Activated CD8-positive, alpha-beta T cell treated with anti-CD3 and anti-CD28 coated beads, Interleukin-2, amount 10 ng/mL, durations not matched to agents 7 days and 5 days (primary cell): ENCODE results near the gene SPEF1. TPM values are rescaled to one million over a fixed set of nuclear protein-coding genes. Genes with fewer than 3 reads are reported as not detected.
A peak's percentile ranks its signal among the peaks of the same experiment; 100 is the strongest.

Experiments used
- ATAC-seq: fragments of 150-1000 bp; cut with Tn5 transposase; one replicate; pipeline ENCODE4 v1.10.0; 2021; ENCODE audit warnings: moderate library complexity
- CTCF ChIA-PET: fragments of 350-600 bp; sonication (Branson Sonifier 250); formaldehyde crosslinking; loops from one replicate; lab custom pipeline; 2021; ENCODE audit warnings: antibody characterized with exemption; lab: Charles Lee
- POLR2A ChIA-PET: fragments of 350-600 bp; sonication (Branson Sonifier 250); formaldehyde crosslinking; loops from one replicate; lab custom pipeline; 2021; ENCODE audit warnings: antibody characterized with exemption; lab: Charles Lee
- DNase-seq: peaks from one replicate; pipeline ENCODE4 v3.0.0-alpha.2; 2020
- H3K27ac Mint-ChIP-seq: one replicate; pipeline ENCODE4 v1.8.0; 2021; ENCODE audit warnings: mild to moderate bottlenecking, mixed read lengths
- H3K27me3 Mint-ChIP-seq: one replicate; pipeline ENCODE4 v1.8.0; 2021; ENCODE audit warnings: low read depth, mixed read lengths
- H3K36me3 Mint-ChIP-seq: one replicate; pipeline ENCODE4 v1.8.0; 2021; ENCODE audit warnings: low read depth, mixed read lengths
- H3K4me1 Mint-ChIP-seq: one replicate; pipeline ENCODE4 v1.8.0; 2021; ENCODE audit warnings: low read depth, mixed read lengths
- H3K4me3 Mint-ChIP-seq: one replicate; pipeline ENCODE4 v1.8.0; 2021; ENCODE audit warnings: mild to moderate bottlenecking, mixed read lengths
- H3K9me3 Mint-ChIP-seq: one replicate; pipeline ENCODE4 v1.8.0; 2022; ENCODE audit warnings: mixed read lengths; ENCODE audit not compliant: insufficient read depth
- total RNA-seq, 2 experiments: library from RNA; stranded (reverse); gene quantifications; one replicate each; pipeline ENCODE4 v1.2.3, GENCODE V29; 2021

SPEF1 gene
- total RNA-seq, 2 experiments from 2014 or later, result 0.16 TPM

DNA sequence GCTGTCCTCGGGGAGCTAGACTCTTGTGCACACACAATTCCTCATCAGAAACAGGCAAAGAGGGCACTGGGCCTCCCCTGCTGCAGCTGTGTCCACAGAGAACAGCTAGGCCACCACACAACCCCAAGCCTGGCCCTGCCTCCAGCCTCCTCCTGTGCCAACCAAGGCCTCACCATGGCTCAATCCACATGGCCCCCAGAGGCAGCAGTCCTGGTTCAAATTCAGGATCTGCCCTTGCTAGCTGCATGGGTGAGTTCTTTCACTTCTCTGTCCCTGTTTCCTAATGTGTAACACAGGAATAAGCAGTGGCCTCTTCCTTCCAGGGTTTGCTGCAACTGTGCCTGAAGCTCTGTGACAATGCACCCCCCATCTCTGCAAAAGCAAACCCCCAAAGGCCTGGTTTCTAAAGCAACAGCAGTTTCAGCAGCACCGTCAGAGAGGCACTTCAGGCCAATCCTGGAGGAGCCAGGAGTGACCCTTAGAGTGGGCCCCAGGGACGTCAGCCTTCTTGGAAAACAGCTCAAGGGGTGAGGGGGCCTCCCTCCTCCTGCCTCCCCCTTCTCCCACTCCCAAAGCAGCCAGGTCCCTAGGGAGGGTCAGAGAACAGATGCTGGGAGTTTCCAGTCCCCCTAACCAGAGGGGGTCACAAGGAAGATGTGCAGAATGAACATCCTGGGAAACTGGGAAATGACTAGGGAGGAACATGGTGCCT lies 15.9 kb downstream of the SPEF1 start:
- DNase-seq (no peak), ATAC-seq (no peak)
- ChIA-PET CTCF (interaction anchor here (1.2 to 5.8 kb wide), 6 partner anchors 12 to 90 kb away, joined by 3 to 33 read pairs (median 4); partner anchors contain the start of gene CENPB), POLR2A (interaction anchor here (1.2 kb wide), 1 partner anchor 21 kb away, joined by 3 read pairs; the partner anchor contains the start of gene CENPB)
- H3K4me1 Mint-ChIP-seq, result peaks cover 30% of the 10 kb centered on the region
- H3K9me3 Mint-ChIP-seq, result no peaks in the 10 kb centered on the region
- H3K27ac Mint-ChIP-seq, result no peak overlapping the region
- H3K27me3 Mint-ChIP-seq, result no peaks in the 10 kb centered on the region
- peak overlapping the region; percentile 10 for H3K4me3 Mint-ChIP-seq
- no peaks in the 10 kb centered on the region for H3K36me3 Mint-ChIP-seq

DNA sequence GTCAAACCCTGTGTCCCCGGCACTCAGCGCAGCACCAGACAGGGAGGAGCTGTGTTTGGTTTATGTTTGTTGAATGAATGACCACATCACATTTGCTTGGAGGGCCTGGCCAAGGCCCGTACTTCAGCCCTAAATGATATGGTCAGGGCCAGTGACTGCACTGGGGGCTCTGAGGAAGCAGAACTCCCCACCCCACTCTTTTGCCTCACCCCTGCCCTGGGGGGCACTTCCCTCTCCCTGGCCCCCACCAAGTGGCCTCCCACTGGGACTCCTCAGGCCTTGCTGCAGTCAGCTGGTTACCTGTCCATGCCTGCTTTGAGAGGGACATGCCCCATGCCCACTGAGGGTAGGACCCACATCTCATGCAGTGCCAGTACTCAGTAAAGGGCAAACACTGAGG lies 16.6 kb downstream of the SPEF1 start:
- CTCF ChIA-PET, result interaction anchor here (1.0 to 5.8 kb wide), 3 partner anchors 12 to 88 kb away, joined by 3 to 33 read pairs (median 7); partner anchors contain the start of gene AP5S1
- H3K27me3 Mint-ChIP-seq, result no peaks in the 10 kb centered on the region
- peaks cover 30% of the 10 kb centered on the region for H3K4me1 Mint-ChIP-seq
- no peak for ATAC-seq
- H3K36me3 Mint-ChIP-seq, result no peaks in the 10 kb centered on the region
- no peak overlapping the region for H3K4me3 Mint-ChIP-seq
- POLR2A ChIA-PET, result no interaction called here
- H3K27ac Mint-ChIP-seq, result no peak overlapping the region
- no peak for DNase-seq
- H3K9me3 Mint-ChIP-seq, result no peaks in the 10 kb centered on the region

DNA sequence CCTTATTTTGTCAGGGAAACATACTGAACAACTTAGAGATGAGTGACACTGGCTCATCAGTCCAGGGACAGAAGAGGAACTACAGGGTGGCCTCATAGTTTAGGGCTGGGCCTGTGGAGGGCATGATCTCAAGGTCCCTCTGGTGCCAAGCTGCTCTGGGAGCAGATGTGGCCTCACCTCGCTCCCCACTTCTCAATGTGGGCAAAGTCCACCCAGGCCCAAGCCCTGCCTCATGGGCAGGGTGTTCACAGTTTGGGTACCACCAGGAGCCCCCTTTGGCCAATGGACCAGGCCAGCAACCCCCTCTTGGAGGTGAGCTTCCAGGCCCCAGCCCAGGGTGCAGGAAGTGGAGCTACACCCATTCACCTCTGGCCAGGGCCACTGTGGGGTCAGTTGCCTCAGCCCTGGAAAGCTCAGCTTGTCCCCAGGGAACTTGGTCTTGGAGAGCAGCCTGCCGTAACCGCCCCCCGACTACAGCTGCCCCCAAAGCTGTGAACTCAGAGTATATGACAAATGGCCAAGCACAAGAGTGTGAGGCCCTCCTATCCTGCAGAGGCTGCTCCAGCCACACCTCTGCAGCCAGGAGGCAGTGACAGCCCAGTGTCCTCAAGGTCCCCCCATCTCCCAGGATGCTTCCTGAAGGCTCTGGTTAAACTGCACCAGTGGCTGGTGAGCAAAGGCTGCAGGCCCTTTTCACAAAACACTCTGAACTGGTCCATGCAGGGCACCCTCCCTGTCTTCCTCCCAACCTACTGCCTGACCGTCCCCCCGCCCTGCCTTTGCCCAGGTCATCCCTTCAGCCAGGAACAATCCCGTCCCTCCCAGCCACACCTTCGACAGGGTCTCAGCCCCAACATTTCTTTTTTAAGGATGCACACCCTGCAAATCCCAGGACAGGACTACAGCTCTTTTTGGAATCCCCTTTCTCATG lies 17.3 kb downstream of the SPEF1 start:
- ChIA-PET POLR2A (no interaction called here), CTCF (interaction anchor here (1.0 to 5.8 kb wide), 2 partner anchors 11 to 56 kb away, joined by 3 to 33 read pairs; partner anchors contain the start of gene AP5S1)
- Mint-ChIP-seq H3K9me3 (no peaks in the 10 kb centered on the region), H3K27ac (no peak overlapping the region), H3K27me3 (no peaks in the 10 kb centered on the region), H3K4me3 (no peak overlapping the region), H3K36me3 (no peaks in the 10 kb centered on the region), H3K4me1 (peaks cover 26% of the 10 kb centered on the region)
- ATAC-seq (no peak), DNase-seq (no peak)

DNA sequence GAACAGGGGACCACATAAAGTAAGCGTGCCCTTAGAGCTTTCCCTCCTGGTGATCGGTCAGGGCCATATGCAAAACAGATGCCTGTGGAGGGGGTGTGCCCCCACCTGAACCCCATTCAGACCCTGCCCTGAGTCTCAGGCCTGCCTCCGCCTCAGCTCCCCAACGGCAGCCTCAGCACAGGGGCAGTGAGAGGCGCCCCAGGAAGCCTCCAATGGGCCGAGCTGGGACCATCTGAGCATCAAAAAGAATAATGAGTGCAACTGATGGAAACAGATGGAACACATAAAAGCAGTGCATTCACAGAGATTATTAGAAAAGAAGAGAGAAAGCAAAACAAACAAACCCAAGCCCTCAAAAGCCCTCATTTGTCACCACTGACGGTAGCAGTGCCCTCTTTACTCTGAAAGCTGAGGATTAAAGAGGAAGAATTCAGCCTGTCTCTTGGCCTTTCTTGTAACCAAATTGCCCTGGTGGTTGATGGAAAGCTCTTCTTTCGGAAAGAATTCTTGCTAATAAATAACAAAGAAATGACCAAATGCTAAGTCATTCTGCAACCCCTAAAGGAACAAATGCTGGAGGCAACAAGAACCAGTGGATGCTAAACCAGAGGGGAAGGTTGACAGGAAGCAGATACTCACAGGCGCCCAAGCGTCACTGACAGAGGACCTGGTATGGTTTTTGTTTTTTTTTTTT lies 20.4 kb downstream of the SPEF1 start:
- Mint-ChIP-seq H3K4me3 (no peak overlapping the region), H3K36me3 (peaks cover 12% of the 10 kb centered on the region), H3K27me3 (no peaks in the 10 kb centered on the region), H3K9me3 (no peaks in the 10 kb centered on the region), H3K4me1 (peaks cover 5% of the 10 kb centered on the region), H3K27ac (no peak overlapping the region)
- ATAC-seq, result no peak
- DNase-seq, result no peak
- ChIA-PET CTCF (interaction anchor here (1.0 to 2.1 kb wide), 3 partner anchors 8 to 94 kb away, joined by 3 to 9 read pairs (median 6); partner anchors contain the start of gene CENPB), POLR2A (no interaction called here)

DNA sequence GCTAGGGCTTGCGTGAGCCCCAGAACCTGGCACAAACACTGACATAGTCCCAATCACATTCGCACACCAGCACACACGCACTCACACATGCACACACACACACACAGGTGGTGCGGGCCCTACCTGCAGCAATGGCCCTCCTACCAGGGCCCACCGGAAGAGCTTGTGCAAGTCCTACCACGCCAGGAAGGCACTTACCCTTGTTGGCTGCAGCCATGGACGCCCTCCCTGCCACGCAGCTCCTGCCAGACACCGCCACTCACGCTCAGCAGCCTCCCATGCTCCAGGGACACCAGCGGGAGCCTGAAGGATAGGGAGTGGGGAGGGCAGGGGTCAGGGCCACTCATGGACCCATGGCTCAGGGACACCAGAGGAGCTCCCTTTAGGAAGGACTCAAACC lies 21.4 kb downstream of the SPEF1 start:
- no peak overlapping the region for H3K4me3 Mint-ChIP-seq
- no peak for ATAC-seq
- no peaks in the 10 kb centered on the region for H3K27me3 Mint-ChIP-seq
- no peak overlapping the region for H3K27ac Mint-ChIP-seq
- H3K36me3 Mint-ChIP-seq, result peaks cover 12% of the 10 kb centered on the region
- no peaks in the 10 kb centered on the region for H3K4me1 Mint-ChIP-seq
- no peaks in the 10 kb centered on the region for H3K9me3 Mint-ChIP-seq
- POLR2A ChIA-PET, result interaction anchor here (0.5 kb wide), 1 partner anchor 8 kb away, joined by 3 read pairs; the partner anchor contains the start of gene ADISSP
- DNase-seq, result no peak
- CTCF ChIA-PET, result interaction anchor here (1.0 to 2.1 kb wide), 3 partner anchors 9 to 95 kb away, joined by 3 to 9 read pairs (median 6); partner anchors contain the start of gene CENPB

DNA sequence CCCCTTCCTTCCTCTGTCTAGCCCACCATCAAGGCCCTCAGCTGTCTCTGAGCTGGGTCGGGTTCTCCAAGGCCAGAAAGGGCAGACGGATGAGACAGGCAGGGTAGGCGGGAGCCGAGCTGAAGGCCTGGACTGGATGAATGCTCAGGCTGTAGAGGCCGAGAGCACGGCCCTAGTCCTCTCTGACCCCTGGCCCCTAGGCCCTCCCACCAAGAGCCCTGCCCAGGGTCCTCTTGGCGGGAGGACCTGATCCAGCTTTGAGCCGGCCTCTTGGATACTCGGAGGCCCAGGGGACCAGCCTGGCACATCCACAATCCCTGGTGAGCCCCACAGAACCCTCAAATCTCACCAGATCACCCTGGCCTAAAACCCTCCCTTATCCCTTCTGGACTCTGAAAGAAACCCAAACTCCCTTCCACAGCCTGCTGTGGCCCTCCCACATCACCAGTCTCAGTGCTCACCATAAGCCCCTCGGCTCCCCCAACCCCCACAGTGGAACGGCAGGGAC lies 21.9 kb downstream of the SPEF1 start:
- POLR2A ChIA-PET, result interaction anchor here (0.5 kb wide), 1 partner anchor 8 kb away, joined by 3 read pairs; the partner anchor contains the start of gene ADISSP
- CTCF ChIA-PET, result interaction anchor here (1.6 to 2.6 kb wide), 3 partner anchors 9 to 96 kb away, joined by 6 to 17 read pairs (median 9); partner anchors contain the start of gene ADISSP
- DNase-seq, result no peak
- Mint-ChIP-seq H3K27me3 (no peaks in the 10 kb centered on the region), H3K4me1 (no peaks in the 10 kb centered on the region), H3K9me3 (no peaks in the 10 kb centered on the region), H3K4me3 (no peak overlapping the region), H3K36me3 (peaks cover 12% of the 10 kb centered on the region), H3K27ac (no peak overlapping the region)
- ATAC-seq, result no peak

DNA sequence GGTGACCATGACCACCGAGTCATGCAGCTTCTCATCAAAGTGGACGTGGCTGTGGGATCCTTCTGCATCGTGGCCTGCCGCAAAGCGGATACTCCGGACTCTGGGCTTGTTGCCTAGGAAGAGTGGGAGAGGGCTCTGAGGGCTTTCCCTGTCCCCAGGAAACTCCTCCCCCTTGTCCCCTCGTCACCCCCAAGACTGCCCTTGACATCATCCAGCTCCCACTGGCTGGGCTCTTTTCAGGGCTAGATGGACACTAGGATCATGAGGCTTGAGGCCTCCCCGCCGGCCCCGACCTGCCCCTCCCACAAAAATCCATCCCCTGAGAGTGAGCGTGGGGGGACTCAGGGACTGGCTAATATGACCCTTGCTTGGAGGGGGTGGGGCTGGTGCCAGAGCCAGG lies 22.7 kb downstream of the SPEF1 start:
- Mint-ChIP-seq H3K36me3 (peaks cover 12% of the 10 kb centered on the region), H3K27me3 (no peaks in the 10 kb centered on the region), H3K27ac (no peak overlapping the region), H3K4me3 (no peak overlapping the region), H3K9me3 (no peaks in the 10 kb centered on the region), H3K4me1 (no peaks in the 10 kb centered on the region)
- ChIA-PET POLR2A (no interaction called here), CTCF (interaction anchor here (2.6 kb wide), 1 partner anchor 10 kb away, joined by 17 read pairs; the partner anchor contains the start of gene ADISSP)
- ATAC-seq (no peak), DNase-seq (no peak)

DNA sequence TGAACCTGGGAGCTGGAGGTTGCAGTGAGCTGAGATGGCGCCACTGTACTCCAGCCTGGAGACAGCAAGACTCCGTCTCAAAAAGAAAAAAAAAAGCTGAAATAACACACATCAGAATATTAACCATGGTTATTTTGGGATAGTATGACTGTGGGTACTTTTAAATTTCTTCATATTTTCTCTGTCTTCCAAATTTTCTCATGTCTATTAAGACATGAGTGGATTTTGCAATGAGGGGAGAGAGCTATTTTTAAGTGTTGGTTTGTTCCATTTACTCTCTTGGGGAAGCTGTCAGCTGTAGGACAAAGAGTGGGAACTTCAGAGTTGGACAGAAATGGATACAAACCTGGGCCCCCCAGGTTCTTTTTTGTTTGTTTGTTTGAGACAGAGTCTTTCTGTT lies 24.0 kb downstream of the SPEF1 start:
- no peak overlapping the region for H3K4me3 Mint-ChIP-seq
- ChIA-PET POLR2A (no interaction called here), CTCF (interaction anchor here (1.1 to 2.6 kb wide), 3 partner anchors 9 to 46 kb away, joined by 3 to 17 read pairs (median 3); partner anchors contain the start of gene ADISSP)
- H3K27me3 Mint-ChIP-seq, result no peaks in the 10 kb centered on the region
- H3K4me1 Mint-ChIP-seq, result peaks cover 2% of the 10 kb centered on the region
- H3K36me3 Mint-ChIP-seq, result peaks cover 12% of the 10 kb centered on the region
- ATAC-seq, result no peak
- H3K9me3 Mint-ChIP-seq, result no peaks in the 10 kb centered on the region
- H3K27ac Mint-ChIP-seq, result no peak overlapping the region
- DNase-seq, result no peak

DNA sequence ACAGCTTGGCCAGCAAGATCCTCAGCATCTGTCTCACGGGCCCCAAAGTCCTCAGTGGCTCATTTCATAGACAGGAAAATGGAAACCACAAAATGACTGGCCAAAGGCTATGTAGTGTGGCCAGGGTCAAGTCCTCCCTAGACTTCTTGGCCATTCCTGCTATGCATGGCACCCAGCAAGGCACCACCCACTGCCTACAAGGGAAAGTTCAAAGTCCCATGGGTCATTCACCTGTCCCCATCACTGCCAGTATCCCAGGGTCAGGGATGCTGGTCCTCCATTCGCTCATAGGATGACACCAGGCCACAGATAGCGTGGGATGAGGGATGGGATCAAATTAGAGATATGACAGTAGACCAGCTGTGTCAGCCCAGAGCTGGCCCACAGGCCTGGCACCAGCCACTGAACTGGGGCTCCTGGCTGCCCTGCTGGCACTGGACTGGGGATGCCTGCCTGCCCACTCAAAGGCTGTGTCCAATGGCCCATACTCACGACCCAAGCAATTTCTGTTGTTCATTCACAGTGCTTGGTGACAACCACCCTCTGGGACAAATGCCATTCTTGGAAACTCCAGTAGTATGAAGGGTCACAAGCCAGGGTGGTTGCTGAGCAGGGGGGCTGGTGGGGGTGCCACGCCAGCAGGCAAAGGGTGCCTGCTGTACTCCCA lies 25.3 kb downstream of the SPEF1 start:
- Mint-ChIP-seq H3K36me3 (peaks cover 12% of the 10 kb centered on the region), H3K27me3 (no peaks in the 10 kb centered on the region), H3K9me3 (no peaks in the 10 kb centered on the region), H3K4me1 (peaks cover 4% of the 10 kb centered on the region), H3K27ac (no peak overlapping the region), H3K4me3 (no peak overlapping the region)
- DNase-seq (no peak), ATAC-seq (no peak)
- ChIA-PET CTCF (interaction anchor here (1.1 kb wide), 1 partner anchor 45 kb away, joined by 3 read pairs; no protein-coding TSS in a partner anchor), POLR2A (interaction anchor here (1.2 kb wide), 1 partner anchor 12 kb away, joined by 5 read pairs; the partner anchor contains the start of gene ADISSP)

DNA sequence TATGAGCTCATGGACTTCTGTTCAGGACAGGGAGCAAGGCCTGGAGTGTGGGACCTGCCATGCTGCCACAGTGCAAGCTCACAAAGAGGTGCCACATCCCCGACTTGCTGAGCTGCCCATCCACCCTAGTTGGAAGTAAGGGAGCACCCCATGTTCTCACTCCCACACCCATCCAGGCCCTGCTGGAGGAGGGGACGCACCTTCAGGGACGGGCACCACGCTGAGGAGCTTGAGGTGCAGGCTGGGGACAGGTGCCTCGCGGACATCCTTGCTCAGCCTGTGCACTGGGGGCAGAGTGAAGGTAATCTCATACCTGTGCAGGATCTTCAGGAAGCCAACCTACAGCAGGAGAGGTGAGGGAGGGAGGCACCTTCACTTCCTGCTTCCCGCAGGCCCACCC lies 26.0 kb downstream of the SPEF1 start:
- Mint-ChIP-seq H3K4me3 (no peak overlapping the region), H3K9me3 (no peaks in the 10 kb centered on the region)
- POLR2A ChIA-PET, result interaction anchor here (1.2 kb wide), 1 partner anchor 13 kb away, joined by 5 read pairs; the partner anchor contains the start of gene ADISSP

More for the DNA sequence above, 26.0 kb downstream of the SPEF1 start:
- Mint-ChIP-seq H3K27ac (no peak overlapping the region), H3K27me3 (no peaks in the 10 kb centered on the region), H3K4me1 (peaks cover 4% of the 10 kb centered on the region), H3K36me3 (peaks cover 12% of the 10 kb centered on the region)
- CTCF ChIA-PET, result interaction anchor here (1.5 to 3.3 kb wide), 2 partner anchors 10 to 100 kb away, joined by 3 to 19 read pairs; no protein-coding TSS in a partner anchor
- DNase-seq (no peak), ATAC-seq (no peak)
